ENCODE measurements around the gene EVI5L.

DNA sequence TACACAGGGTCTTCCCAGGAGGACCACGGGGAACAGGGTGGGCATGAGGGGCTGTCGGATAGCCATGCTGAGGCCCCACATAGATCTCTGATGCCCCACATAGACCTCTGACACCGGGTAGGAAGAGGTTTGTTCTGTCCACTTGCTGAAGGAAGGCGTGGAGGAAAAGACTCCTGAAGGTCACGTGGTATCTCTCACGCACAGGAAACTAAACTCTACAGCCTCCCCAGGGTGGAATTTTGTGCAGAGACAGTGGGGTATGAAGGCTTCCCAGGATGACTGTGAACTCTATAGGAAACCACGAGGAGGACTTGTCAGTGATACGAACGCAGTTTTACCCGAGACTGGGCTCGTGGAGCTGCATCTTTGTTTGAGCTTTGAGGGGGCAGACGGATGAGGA lies 2.8 kb downstream of the EVI5L start:
- TF ChIP-seq, protein P1, sequence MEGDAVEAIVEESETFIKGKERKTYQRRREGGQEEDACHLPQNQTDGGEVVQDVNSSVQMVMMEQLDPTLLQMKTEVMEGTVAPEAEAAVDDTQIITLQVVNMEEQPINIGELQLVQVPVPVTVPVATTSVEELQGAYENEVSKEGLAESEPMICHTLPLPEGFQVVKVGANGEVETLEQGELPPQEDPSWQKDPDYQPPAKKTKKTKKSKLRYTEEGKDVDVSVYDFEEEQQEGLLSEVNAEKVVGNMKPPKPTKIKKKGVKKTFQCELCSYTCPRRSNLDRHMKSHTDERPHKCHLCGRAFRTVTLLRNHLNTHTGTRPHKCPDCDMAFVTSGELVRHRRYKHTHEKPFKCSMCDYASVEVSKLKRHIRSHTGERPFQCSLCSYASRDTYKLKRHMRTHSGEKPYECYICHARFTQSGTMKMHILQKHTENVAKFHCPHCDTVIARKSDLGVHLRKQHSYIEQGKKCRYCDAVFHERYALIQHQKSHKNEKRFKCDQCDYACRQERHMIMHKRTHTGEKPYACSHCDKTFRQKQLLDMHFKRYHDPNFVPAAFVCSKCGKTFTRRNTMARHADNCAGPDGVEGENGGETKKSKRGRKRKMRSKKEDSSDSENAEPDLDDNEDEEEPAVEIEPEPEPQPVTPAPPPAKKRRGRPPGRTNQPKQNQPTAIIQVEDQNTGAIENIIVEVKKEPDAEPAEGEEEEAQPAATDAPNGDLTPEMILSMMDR (IDR thresholded peaks at IDR 0.05; ENCODE audit: low read depth, low read length): no peak
- no peak for TF ChIP-seq POLR2A (IDR thresholded peaks at IDR 0.05; ENCODE audit: extremely low read depth, insufficient read length)
- TF ChIP-seq, protein P2, sequence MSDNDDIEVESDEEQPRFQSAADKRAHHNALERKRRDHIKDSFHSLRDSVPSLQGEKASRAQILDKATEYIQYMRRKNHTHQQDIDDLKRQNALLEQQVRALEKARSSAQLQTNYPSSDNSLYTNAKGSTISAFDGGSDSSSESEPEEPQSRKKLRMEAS (IDR thresholded peaks at IDR 0.05; ENCODE audit: low read depth, low read length): no peak
- no peak for TF ChIP-seq MYC (IDR thresholded peaks at IDR 0.05; ENCODE audit: low read depth, low read length)
